ENCODE data around the gene SPG21.

The SPG21 gene

GRCh38 chr15:65034719-65035118 is 45.0 kb upstream of the SPG21 start:
- TF ChIP-seq FOXP2 (optimal IDR thresholded peaks at IDR 0.05; ENCODE audit: borderline replicate concordance, extremely low read depth, extremely low read length, insufficient read depth) (no peak), TAF1 (IDR thresholded peaks at IDR 0.05; ENCODE audit: borderline replicate concordance, insufficient read depth, low read length) (no peak), POLR2AphosphoS5 (IDR thresholded peaks at IDR 0.05; ENCODE audit: low read depth, low read length) (no peak), REST (IDR thresholded peaks at IDR 0.05; ENCODE audit: insufficient read depth in 1 of 2, low read depth in 2 of 2, low read length in 2 of 2) (no peak), SIN3A (IDR thresholded peaks at IDR 0.05; ENCODE audit: borderline replicate concordance, insufficient read depth, low read length) (no peak)

GRCh38 chr15:65033659-65034269 is 44.0 kb upstream of the SPG21 start:
- TF ChIP-seq TAF1 (IDR thresholded peaks at IDR 0.05; ENCODE audit: borderline replicate concordance, insufficient read depth, low read length) (no peak), REST (IDR thresholded peaks at IDR 0.05; ENCODE audit: insufficient read depth in 1 of 2, low read depth in 2 of 2, low read length in 2 of 2) (no peak), SIN3A (IDR thresholded peaks at IDR 0.05; ENCODE audit: borderline replicate concordance, insufficient read depth, low read length) (no peak)

- TF ChIP-seq TAF1 (IDR thresholded peaks at IDR 0.05; ENCODE audit: borderline replicate concordance, insufficient read depth, low read length) (no peak), FOXP2 (optimal IDR thresholded peaks at IDR 0.05; ENCODE audit: borderline replicate concordance, extremely low read depth, extremely low read length, insufficient read depth) (peak; percentile 76)
Observed at GRCh38 chr15:65032801-65033537, 43.3 kb upstream of the SPG21 start.

GRCh38 chr15:65029736-65030208 is 40.1 kb upstream of the SPG21 start:
- TF ChIP-seq POLR2AphosphoS5 (IDR thresholded peaks at IDR 0.05; ENCODE audit: low read depth, low read length) (no peak), FOXP2 (optimal IDR thresholded peaks at IDR 0.05; ENCODE audit: borderline replicate concordance, extremely low read depth, extremely low read length, insufficient read depth) (no peak), REST (IDR thresholded peaks at IDR 0.05; ENCODE audit: insufficient read depth in 1 of 2, low read depth in 2 of 2, low read length in 2 of 2) (no peak), SIN3A (IDR thresholded peaks at IDR 0.05; ENCODE audit: borderline replicate concordance, insufficient read depth, low read length) (no peak), TAF1 (IDR thresholded peaks at IDR 0.05; ENCODE audit: borderline replicate concordance, insufficient read depth, low read length) (no peak)

- TF ChIP-seq FOXP2 (optimal IDR thresholded peaks at IDR 0.05; ENCODE audit: borderline replicate concordance, extremely low read depth, extremely low read length, insufficient read depth) (no peak), REST (IDR thresholded peaks at IDR 0.05; ENCODE audit: insufficient read depth in 1 of 2, low read depth in 2 of 2, low read length in 2 of 2) (no peak), SIN3A (IDR thresholded peaks at IDR 0.05; ENCODE audit: borderline replicate concordance, insufficient read depth, low read length) (no peak), TAF1 (IDR thresholded peaks at IDR 0.05; ENCODE audit: borderline replicate concordance, insufficient read depth, low read length) (peak; percentile 77), POLR2AphosphoS5 (IDR thresholded peaks at IDR 0.05; ENCODE audit: low read depth, low read length) (peak; percentile 99)
Observed at GRCh38 chr15:65028921-65029735, 39.4 kb upstream of the SPG21 start, which contains the start of gene MTFMT. Gene MTFMT (minus strand): TSS chr15:65029639. CDS start chr15:65029613, 26 bp downstream.

Data from PFSK-1 (cell line).